ENCODE results near the gene NEU2.
"Not testable (repeated sequence)": the region's sequence is repeated elsewhere in the genome, so short reads cannot be mapped to it uniquely, and the experiment has no call there.

Gene NEU2

DNA sequence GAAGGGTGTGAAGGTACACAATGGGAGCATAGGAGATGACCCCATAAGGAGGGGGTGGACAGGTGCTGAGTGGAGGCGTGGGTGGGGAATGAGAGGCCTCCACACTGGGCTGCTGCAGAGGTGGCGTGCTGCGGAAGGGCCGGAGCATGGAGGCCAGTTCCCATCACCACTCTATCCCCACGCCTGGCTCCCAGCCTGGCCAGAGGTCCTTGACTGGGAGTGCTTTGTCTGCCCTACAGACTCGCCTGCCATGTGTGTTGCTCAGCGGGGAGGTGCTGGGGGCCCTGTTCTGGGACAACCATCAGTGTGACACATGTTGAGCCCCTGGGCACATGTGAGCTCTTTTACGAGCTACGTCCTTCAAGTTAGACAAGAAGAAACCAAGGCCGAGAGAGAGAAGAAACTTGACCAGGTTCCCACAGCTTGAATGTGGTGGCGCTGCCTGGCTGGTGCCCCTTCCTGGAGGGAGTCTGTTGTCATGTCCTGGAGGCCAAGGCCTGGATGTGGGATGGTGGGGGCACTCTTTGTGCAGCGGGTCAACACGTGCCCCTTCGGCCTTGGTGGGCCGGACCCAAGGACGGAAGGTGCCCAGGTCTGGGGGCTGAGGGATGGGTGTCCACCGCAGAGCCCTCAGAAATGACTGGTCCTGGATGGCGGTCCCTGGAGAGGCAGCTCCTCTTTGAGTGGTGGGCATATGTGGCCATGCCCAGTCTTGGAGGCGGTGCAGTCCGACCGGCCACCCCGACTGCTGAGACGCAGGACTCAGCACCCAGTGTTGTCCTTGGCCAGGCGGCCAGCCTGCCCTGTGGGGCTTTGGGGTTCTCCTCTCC lies 26.5 kb downstream of the NEU2 start:
- DNase-seq = no peak

DNA sequence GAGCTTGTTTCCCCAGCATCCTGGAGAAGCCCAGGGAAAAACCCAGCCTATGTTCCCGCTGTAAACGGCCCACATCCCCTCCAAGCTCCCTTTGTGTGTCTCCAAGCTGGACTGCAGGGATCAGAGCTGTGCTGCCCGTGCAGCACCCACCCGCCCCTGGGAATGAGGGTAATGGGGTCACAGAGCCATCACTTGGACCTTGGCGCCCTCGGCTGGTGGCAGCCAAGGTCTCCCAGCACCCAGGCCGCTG lies 27.0 kb downstream of the NEU2 start:
- DNase-seq = no peak

DNA sequence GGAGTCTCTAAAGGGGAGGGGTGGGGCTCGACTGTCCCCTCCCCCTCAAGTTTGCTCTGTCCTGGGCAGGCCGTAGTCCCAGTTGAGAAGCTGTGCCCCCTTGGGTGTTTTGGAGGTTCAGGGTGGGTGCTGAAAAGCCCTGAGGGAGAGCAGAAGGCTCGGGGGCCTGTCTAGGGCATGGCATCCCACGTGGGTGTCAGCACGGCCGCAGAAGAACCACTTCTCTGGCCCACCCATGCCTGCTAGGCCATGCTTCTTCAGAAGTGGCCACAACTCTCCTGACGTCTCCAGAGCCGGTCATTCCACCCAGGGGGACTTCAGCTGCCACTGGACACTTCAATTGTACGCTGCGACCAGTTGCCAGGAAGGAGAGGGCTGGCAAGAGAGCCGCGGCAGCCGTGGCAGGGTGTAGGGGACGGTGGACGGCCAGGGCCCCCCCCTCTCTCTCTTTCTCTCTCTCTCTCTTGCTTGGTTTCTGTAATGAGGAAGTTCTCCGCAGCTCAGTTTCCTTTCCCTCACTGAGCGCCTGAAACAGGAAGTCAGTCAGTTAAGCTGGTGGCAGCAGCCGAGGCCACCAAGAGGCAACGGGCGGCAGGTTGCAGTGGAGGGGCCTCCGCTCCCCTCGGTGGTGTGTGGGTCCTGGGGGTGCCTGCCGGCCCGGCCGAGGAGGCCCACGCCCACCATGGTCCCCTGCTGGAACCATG lies 27.5 kb downstream of the NEU2 start, which contains the start of gene INPP5D:
INPP5D (plus strand) TSS at position 546 of the 704 bp plus-strand sequence; CDS start at position 683, 137 bp downstream.
- DNase-seq = peak; percentile 75

DNA sequence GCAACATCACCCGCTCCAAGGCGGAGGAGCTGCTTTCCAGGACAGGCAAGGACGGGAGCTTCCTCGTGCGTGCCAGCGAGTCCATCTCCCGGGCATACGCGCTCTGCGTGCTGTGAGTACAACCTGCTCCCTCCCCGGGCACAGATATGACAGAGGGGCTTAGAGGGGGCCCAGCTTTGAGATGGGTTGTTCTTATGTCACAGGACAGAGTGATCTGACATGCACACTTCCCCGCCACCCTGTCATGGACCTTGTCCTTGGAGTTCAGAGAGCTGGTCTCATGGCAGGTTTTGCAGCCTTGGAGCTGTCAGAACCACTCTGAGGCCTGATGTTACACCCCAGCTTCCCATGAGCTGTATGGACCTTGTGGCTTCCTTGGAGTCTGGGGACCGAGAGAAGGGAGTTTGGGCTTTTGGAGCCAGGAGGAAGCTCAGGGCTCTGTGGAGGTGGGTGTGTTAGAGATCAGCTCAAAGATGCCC lies 28.1 kb downstream of the NEU2 start:
- DNase-seq = no peak

DNA sequence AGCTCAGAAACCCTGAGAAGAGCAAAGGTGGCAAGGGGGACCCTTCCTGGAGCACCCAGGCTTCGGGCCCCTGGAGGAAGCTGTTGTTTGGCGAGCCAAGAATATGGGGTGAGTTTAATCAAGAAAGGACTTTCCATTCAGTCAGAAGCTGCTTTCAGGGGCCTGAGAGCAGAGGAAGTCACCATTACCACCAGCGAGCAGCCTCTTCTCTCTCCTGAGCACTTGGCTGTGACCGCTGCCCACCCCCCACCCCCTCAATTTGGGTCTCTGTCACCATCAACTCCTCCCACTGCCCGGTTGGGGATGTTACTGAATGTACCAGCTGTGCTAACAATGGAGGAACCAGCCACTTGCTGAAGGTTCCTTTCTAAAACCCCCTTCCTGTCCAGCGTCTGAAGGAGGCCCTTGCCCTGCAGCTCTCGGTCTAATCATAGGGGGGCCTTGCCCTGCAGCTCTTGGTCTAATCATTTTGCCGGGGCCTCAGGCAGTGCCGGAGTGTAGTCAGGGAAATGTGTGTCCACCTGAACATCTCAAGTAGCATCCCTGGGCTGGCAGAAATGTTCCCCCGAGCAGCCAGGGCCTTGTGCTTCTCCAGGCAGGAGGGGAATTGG lies 28.6 kb downstream of the NEU2 start:
- DNase-seq = peak; percentile 61

DNA sequence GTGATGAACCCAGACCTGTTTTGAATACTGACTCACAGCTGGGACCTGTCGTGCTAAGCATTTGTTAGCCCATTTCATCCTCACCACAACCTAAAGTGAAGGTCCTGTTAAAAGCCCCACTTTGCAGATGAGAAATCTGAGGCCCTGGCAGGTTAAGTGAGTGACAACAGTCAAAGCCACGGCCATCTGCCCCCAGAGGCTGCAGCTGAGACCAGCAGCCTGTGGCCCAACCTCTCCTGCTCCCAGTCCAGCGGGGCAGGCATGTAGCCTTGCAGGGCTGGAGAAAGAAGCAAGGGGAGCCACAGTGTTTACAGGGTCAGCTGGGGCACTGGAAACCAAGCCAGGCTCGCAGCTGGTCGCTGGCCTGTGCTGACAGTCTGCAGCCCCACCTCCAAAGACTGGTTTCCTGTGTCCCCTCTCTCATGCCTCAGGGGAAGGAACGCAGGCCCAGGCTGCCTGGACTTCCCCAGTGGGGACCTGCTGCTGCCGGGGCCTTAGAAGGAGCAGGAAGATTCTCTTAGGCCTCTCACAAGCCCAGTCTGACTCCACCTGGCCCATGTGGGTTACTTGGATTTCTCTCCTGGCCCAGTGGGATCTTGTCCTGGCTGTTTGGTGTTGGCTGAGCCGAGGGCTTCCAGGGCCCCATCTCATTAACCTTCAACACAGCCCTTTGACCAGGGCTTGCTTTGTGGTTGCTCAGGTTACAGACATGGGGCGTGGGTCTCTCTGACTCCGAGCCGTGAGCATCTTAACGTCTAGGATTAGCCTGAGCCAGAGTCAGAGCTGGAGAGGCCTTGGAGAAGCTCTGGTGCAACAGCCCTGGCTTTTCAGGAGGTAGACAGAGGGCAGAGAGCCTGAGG lies 29.3 kb downstream of the NEU2 start:
- DNase-seq = peak; percentile 58

DNA sequence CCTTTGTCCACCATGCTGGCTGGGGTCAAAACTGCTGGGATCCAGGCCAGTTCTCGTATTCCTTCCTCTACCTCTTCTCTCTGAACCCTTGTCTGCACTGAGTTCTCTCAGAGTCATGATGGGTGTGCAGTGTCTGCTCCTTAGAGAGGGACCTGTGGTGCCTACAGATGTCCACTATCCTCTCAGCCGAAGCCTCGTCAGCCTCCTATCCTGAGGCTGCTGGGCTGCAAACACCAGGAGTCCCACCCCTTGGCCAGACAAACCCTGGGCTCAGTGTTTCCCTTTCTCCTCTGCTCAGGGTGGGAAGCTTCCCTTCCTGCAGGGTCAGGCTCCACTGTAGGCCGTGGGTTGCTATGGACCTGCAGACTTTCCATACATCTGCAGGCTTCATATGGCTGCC lies 30.0 kb downstream of the NEU2 start:
- no peak for DNase-seq

DNA sequence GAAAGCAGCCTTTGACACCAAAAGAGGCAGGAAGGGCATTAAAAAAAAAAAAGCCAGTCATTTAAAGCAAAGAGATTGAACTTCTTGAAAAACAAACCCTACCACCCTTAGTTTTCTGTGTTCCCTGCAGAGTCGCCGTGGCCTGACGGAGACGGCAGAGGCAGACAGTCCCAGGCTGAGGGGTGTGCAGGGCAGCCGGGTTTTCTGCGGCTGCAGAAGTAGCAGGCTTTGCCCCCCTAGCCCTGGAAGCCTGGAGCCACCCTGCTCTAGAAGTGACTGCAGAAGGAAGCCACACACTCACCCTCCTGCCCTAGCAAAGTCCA lies 30.4 kb downstream of the NEU2 start:
- DNase-seq = no peak

DNA sequence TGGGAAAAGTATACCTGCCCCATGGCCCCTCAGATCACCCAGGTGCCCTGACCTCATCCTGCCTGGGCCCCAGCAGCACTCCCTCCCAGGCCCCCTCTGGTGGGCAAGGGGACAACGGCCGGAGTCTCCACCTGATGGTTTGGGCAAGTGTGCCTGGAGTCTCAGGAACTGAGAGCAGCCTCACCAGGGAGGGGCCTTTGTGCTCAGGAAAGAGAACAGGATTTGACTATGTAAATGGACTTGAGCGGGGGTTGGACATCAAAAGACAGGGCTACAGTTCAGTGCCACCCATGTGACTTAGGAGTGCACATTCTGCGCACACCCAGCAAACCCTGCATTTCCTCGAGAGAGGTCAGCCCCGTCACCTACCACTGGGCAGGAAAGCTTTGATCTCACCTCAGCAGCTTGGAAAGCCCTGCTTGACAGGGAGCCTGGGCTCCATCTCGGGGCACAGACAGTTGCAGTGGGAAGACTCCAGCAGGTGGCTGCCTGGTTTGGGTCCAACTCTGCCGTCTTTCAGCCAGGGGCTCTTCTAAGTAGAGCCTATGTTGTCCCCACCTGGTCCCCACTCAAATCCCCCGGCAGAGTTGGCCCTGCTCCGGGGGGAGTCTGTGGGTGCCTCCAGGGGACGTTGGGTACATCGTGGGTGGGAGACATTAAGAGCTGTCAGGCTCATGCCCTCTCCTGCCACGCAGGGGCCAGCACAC lies 30.9 kb downstream of the NEU2 start:
- peak; percentile 45 for DNase-seq

DNA sequence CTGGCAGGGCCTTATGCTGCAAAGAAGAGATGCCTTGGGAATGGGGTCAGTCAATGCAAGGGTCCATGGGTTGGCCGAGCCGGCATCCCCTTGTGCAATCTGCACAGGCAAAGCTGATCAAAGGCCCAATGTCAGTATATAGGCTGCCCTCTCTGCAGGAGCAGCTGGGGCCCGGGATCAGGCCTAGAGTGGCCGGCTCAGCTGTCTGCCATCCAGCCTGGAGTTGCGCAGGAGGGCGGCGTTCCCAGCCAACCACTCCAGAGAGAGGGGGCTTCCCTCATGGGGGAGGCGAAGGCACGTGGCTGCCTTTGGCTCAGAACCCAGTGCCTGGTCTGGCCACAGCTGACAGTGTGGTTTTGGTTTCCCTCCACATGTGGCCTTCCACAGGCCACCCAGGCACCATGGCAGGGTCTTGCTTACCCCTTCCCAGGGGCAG lies 31.5 kb downstream of the NEU2 start:
- DNase-seq = no peak

DNA sequence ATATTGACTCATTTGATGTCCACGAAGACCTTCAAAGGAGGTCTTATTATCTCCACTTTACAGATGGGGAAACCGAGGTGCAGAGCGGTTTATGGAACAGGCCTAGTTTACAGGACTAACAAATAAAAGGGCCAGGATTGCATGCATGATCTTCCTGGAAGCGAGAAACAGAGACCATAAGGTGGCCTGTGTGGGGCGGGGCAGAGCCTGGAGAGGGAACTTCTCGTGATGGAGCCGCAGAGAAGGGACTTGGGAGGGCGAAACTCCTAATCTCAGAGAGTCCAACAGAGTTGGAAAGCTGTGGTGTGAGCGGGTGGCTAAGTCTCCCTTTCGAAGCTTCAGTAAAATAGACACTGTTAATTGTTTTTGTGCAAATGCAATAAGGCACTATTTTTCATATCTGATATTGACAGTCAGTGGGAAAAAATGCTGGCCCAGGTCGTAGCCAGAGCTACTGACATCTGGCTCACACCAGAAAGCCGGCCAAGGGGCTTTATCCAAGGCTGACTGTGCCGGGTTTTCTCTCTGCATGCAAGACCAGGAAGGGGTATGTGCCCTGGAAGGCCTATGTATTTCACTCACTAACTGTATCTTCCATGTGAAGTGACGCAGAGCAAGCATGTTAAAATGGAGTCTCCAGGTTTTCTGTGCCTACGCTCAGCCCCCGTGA lies 32.2 kb downstream of the NEU2 start:
- no peak for DNase-seq

DNA sequence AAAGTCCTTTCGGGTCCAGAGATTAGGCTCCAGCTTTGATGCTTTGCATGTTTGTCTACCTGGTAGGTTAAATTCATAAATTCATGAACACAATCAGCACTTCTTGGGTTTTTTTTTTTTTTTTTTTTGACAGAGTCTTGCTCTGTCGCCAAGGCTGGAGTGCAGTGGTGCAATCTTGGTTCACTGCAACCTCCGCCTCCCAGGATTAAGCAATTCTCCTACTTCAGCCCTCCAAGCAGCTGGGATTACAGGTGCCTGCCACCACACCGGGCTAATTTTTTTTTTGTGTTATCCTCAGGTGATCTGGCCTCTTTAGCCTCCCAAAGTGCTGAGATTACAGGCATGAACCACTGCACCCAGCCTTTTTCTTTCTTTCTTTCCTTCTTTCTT lies 32.7 kb downstream of the NEU2 start:
- not testable (repeated sequence) for DNase-seq

DNA sequence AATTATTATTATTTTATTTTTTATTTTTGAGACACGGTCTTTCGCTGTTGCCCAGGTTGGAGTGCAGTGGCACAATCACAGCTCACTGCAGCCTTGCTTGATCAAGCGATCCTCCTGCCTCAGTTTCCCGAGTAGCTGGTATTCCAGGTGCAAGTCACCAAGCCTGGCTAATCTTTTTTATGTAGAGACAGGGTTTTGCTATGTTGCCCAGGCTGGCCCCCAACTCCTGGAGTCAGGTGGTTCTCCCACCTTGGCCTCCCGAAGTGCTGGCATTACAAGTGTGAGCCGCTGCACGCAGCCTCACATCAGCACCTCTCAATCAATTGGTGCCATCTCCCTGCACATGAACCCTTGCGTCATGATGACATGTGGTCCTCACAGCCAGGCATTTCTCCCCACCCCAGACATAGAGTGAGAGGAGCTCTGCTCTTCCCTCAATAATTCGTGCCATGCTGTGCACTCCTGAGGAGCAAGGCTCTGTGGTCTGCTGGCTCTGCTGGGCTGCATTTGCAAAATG lies 33.5 kb downstream of the NEU2 start:
- DNase-seq = no peak

DNA sequence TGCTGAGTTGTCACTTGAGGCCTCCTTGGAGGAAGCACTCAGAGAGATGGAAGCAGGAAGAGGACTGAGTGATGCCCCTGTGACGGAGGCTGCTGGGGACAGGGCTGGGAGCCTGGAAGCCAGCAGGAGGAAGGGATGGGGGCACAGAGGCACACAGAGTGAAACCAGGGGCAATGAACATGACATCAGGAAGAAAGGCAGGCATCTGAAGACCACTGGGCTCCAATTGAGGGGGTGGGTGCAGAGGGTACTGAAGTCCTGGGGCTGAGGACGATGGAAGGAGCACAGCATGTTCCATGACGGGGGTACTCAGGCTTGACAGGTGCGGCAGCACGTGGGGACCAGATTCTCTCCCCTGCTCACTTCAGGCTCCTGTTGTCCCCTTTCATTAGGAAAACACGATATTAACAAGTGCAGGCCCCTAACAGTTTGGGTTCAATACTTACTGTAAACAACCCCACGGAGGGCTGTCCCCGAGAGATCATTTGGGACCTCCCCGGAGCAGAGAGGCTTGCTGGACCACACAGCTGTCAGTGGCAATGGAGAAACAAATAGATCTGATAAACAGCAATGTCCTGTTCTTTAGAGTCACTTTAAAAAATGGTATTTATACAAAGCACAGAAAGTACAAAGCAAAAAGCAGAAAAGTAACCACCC lies 36.4 kb downstream of the NEU2 start:
- DNase-seq = no peak

DNA sequence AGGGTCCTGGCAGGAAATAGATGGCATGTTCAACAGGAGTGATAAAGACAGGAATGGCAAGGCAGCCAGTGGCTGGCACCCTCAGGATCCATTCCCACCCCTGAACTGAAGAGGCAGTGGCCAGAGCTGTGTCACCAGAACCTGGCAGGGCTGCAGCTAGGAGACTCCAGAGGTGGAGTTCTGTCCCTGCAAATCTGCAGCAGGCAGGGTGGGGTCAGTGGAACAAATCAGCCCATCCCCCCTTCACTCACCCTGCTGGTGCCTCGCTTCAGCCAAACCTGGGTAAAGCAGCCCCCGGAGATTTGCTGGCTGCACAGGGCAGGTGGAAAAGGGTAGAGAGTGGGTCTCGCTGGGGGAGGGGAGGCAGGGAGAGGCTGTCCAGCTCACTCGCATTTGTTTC lies 40.4 kb downstream of the NEU2 start:
- peak; percentile 20 for DNase-seq

DNA sequence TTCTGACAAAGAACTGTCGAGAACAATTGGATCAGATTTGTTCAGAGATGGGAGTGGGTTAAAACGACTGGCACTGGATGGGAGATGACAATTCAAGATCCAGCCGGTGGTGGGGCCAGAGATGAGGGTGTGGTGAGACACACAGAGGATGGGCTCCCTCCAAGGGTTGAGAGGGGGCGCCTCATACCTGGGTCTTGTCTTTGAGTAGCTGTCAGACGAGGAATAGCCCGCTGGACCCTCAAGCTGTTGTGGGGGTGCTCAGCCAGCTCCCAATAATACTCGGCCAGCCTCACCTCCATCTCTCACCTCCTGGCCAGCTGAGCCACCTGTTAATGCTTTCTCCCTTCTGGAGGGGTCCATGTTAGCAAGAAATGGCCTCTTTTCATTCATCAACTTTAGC lies 41.6 kb downstream of the NEU2 start:
- peak; percentile 22 for DNase-seq

DNA sequence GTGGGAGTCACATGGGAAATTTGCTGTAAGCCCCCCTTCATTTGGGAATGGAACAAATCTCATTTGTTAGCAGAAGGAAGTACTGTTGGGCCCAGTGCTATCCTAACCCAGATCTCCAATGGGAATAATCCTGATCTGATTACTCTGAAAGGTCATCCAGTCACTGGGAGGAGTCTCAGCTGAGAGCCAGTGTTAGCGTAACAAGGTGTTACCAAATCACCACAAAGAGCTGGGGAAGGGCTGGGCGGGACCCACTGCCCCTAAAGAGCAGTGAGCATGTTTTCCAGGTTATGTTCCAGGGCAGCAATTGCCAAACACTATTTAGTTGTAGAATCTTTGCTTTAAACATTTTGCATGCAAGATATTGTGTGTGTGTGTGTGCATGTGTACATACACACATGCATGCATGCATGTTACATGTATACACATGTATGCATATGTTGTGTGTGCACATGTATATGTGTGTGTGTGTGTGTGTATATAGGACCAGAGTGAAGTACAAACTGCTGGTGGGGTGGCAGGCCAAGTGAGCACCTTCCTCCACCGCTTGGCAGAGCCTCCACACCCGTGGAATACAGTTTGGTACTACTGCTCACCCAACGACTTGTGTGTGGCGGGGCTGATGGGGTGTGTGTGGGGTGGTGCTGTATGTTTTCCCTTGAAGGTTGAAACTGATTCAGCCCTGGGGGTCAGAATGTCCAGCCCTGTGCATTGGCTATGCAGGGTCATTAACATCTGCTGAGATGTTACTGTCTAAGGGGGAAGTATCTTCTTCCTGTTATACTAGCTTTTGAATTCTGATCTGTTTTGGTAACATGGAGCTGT lies 42.9 kb downstream of the NEU2 start:
- DNase-seq = peak; percentile 31

DNA sequence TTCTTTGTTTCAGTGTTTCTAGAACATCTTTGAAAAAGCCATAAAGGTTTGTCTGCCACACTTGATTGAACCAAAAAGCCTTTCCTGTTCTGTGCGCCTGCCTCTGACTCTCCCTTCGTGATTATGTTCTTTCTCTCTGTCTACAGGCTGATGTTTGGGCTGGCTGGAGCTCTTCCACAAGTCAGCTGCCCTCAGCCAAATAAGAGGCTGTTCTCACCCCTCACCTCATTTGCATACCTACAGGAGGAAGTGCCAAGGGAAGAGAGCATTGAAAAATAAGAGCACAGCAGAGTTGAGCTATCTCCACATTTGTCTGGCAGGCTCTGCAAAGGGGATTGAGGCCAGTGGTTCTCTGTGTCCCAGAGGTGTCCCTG lies 43.5 kb downstream of the NEU2 start:
- DNase-seq = peak; percentile 32

DNA sequence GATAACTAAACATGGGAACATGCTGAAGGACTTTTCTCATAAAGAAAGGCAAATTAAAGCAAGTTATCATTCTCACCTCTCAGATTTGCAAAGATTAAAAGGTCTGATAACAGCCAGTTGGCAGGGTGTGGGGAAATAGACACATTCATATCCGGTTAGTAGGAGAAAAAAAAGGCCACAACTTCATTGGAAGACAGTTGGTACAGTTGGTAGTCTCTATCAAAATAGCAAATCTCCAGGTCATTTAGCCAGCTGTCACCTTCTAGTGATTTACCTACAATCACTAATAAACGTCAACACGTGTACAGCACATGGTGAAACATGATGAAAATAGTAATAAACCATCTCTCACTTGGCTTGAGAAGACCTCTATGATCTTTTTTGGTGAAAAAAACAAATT lies 44.3 kb downstream of the NEU2 start:
- peak; percentile 22 for DNase-seq

DNA sequence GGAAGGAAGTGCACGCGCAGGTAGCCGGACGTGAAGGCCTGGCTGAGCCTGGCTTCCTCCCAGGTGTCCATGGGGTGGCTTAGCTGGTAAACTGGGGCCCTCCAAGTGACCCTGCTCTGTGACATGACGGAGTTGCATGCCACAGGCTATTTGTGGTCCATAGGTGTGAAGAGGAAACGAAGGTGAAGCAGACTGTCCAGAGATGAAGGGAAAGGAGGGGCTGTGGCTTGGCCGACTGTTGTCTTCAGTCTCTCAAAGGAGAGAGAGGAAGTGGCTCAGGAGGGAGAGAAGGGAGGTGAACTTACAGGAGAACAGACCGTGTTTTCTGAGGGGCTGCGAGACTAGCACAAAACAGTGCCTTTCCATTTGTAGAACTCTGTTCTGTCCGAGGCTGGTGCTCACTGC lies 47.0 kb downstream of the NEU2 start:
- DNase-seq = peak; percentile 36
